ENCODE data around the gene CNOT10.
"Not testable (repeated sequence)": the region's sequence is repeated elsewhere in the genome, so short reads cannot be mapped to it uniquely, and the experiment has no call there.

Gene CNOT10

DNA sequence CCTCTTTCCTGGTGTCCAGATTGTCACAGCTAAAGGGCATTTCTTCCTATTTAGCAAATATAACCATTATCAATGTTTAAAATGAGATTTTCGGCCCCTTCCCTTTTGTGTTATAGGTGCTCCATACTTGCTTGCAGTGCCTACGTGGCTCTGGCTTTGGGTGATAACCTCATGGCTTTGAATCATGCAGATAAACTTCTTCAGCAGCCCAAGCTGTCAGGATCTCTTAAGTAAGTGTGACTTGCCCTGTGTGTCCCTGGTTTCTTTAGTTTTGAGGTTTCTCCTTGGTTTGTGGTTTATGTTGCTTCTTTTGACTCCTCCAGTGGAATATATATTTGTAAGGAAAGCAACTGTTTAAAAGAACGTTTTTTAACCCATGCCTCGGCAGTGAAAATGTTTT, 74.4 kb downstream of the CNOT10 start:
- DNase-seq (ENCODE audit: low read depth) = peak; percentile 14

DNA sequence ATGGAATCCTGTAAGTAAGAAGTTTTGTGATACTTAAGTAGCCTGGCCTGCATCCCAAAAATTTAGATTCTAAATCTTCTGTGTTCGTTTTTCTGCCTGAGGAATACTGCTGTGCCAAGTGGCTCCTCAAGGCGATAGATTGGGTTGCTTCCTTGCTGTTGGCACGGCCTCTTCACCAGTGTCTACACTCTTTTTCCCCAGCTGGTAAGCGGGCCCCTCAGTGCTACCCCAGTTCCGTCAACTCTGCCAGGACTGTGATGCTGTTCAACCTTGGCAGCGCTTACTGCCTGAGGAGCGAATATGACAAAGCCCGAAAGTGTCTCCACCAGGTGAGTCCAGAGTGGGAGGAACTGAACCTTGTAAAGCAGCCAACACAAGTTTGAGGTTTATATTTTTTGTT, 79.5 kb downstream of the CNOT10 start:
- no peak for DNase-seq (ENCODE audit: low read depth)

- DNase-seq (ENCODE audit: low read depth) = no peak
These were observed 93.4 kb downstream of the CNOT10 start for GRCh38 chr3:32778389-32778788.

DNA sequence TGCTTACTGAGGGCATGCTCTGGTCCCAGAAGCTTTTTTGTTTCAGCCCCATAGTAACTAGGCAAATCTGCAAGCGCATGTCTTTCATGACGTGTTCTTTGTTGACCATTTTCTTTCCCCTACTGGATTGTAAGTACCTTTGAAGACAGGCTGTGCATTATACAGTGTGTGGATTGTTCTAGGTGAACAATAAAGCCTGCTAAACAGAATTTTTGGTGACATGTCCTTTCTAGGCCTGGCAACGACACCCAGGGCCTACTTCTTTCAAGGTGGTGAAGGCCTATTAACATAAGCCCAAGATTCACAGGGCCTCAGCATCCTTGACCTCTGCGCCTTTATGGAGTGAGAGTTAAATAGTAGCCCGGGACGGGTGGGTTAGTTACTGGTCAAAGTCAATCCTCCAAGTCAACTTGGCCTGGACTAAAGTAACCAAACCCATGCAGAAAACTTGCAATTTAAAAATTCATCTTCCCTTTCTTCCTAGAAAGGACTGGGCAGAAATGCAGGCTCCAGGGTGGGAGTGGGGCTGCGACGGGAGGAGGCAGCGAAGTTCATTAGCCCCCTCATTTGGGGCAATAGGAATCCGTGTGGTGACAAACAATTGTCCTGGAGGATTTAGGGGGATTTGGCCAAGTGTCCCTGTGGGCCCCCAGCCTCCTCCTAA, 95.2 kb downstream of the CNOT10 start:
- no peak for DNase-seq (ENCODE audit: low read depth)

DNA sequence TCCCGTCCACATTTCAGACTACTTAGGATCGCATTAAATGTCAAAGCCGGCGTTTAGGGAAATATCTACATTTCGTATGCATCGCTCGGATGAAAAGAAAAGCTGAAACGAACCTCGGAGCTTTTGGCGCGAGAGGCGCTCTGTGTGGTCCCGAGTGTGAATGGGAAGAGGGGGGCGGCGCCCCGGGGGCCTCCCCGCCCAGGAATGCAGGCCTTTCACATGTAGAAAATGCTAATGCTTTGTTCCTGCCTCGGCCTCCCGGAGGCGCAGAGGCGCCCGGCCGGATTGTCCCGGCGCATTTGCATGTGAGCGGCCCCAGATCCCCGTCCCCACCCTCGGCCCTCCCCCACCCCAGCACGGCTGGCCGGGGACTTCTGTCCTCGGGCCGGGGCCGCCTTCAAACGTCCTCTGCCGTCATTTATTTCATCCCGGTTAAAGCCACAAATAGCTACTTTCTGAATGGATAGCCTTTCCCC, 95.8 kb downstream of the CNOT10 start:
- peak; percentile 14 for DNase-seq (ENCODE audit: low read depth)

- peak; percentile 54 for DNase-seq (ENCODE audit: low read depth)
These were observed 96.4 kb downstream of the CNOT10 start for GRCh38 chr3:32781211-32781968.

DNA sequence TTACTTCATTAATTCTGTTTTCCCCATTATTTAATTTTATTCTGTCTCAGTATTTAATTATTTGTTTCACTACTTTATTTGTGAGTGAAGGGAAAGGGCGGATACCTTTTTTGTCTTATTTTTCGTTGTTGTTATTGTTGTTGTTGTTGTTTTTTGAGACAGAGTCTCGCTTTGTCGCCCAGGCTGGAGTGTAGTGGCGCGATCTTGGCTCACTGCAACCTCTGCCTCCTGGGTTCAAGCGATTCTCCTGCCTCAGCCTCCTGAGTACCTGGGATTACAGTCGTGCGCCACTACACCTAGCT, 96.9 kb downstream of the CNOT10 start:
- not testable (repeated sequence) for DNase-seq (ENCODE audit: low read depth)

DNA sequence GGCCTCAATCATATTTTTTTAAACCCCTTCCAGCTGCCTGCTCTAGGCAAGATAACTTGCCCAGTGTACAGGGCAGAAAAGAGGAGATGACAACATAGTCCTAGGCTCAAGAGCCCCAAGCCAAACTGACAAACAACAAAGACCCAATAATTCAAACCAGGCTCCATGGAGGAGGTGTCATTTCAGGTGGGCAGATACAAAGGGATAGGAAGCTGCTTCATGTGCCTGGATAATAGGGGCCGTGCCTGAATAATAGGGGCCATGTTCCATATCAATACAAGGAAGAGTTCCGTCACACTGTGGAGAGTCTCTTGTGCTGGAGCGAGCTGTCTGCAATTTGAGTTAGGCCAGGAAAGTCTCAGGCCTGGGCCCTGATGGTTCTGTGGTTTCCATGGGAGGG, 97.4 kb downstream of the CNOT10 start:
- no peak for DNase-seq (ENCODE audit: low read depth)

DNA sequence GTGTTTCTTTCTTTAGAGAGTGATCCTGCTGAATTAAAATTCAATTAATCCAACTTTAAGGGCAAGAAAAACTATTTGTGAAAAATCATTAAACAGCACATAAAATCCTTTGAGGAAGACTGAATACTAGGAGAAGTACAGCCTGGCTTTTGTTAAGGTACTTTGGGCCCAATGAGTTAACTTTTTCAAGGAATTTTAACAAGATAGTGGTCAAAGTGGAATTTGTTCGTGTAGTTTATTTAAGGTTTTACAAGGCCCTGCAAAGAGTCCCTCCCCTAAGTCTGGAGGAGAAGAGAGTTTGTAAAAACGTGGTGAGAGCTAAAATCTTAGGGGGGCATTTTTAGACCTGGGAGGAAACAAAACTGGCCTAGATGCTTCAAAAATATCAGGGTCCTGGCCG, 106.8 kb downstream of the CNOT10 start:
- DNase-seq (ENCODE audit: low read depth) = no peak

DNA sequence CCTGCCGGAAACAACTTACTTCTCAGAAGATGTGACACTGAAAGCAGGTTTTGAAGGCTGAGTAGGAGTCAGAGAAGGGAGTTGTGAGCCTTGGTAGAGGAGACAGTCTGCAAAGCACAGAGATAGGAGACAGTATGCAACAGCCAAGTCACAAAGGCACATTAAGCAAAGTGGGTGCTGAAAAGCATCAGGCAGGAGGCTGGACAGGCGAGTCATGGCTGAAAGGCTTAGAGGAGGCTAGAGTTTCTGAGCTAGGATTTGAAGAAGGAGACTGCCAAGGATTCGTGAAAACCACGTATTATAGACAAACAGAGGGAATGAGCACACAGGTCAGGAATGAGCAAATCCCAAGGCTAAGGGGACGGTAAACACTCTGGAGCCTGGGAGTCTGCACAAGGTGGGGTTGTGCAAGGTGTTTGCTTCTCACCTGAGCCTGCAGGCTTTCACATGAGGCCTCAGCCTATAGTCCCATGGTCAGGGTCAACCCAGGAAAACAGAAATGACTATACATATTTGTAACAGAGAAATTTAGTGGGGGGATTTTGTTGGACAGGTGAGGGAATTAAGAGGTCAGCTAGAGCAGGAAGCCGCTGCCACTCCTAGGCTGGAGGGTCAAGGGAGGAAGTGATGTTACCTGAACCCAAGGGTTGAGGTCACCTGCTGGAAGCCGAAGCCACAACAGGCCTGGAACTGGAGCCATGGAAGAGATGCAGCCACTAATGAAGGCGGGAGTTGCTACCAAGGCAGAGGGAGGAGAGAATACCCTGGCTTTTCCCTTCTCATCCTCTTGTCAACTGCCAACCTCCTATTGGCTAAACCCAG, 109.7 kb downstream of the CNOT10 start:
- peak; percentile 40 for DNase-seq (ENCODE audit: low read depth)

GRCh38 chr3:32796384-32796950, 111.5 kb downstream of the CNOT10 start:
- DNase-seq (ENCODE audit: low read depth) = not testable (repeated sequence)

DNA sequence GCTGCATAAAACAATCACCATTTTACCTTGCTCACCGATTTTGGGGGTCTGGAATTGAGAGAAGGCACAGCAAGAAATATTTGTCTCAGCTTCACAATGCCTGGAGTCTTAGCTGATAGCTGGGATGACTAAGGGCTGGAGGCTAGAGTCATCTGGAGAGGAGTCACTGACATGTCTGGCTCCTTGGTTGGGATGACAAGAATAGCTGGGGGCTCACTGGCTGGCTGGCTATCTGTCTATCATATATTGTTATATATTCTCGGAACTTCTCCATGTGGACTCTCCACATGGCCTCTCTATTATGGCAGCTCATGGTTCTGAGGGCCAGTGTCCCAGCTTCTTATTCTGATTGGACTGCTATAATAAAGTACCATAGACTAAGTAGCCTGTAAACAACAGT, 112.8 kb downstream of the CNOT10 start:
- no peak for DNase-seq (ENCODE audit: low read depth)

DNA sequence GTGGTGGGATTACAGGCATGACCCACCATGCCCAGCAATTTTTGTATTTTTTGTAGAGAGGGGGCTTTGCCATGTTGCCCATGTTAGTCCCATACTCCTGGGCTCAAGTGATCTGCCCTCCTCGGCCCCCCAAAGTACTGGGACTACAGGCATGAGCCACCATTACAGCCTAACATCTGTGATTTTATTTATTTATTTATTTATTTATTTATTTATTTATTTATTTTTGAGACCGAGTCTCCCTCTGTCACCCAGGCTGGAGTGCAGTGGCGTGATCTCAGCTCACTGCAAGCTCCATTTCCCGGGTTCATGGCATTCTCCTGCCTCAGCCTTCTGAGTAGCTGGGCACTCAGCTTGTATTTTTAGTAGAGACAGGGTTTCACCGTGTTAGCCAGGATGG, 116.5 kb downstream of the CNOT10 start:
- DNase-seq (ENCODE audit: low read depth) = not testable (repeated sequence)

GRCh38 chr3:32813180-32813579, 128.2 kb downstream of the CNOT10 start:
- DNase-seq (ENCODE audit: low read depth) = peak; percentile 13

GRCh38 chr3:32814361-32814760, 129.4 kb downstream of the CNOT10 start:
- DNase-seq (ENCODE audit: low read depth) = no peak

DNA sequence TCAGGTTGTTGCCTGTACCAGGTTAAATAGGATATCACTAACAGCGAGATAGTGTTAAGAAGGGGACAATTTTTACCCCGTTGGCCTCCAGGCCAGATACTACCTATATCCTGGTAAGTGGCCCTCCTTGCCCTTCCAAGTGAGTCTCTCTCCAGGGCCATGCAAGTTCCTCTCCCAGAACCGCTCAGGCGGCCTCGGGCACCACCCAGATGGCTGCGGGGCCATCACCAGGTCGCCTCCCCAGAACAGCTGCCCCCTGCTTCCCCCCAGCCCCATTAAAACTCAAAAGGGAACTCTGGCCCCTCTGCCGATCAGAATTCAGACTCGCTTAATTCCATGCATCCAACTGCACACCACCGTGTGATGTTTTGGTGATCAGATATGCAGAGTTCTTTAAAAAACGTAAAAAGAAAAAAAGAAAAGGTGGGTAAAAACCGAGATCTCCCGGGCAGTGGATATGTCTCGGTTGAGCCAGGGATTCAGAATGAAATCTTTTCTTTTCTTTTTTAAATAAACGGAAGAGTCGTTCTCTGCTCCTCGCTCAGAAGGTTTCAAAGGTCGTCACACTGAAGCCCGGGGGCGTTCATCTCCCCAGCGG, 131.0 kb downstream of the CNOT10 start:
- DNase-seq (ENCODE audit: low read depth) = no peak

DNA sequence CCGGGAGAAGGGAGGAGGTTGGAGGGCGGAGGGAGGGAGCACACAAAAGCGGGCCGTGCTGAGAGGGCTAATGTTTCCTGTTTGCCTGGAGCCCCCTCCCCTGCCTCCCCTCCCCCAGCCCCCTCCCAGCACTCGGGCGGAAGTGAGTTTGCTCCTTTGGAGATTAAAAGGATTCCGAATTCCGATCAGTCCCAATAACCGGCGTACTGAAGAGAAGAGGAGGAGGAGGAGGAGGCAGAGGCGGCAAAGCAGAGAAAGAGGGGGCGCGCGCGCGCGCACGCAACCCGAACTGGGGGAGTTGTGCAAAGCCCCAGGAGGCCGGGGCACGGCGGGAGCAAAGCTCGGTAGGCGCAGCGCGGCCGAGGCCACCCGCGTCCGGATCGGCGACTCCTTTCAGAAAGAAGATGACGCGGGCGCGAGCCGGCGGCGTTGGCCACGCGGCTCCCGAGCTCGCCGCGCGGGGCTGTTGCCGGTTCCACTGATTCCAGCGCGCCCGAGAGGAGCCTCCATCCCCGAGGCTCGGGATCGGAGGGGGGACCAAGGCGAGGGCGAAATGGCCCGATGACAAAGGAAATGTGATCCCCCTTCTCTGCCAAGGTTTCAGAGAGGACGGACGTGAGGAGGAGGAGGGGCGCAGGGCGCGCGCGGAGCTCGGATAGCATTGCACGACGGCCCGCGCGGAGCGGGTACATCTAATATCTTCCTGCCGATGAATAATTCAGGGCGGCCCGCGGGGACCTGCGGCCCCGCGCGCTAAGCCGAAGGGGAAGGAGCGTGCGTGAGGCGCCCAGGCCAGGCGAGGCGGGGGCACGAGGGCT, 131.7 kb downstream of the CNOT10 start:
- DNase-seq (ENCODE audit: low read depth) = peak; percentile 3

GRCh38 chr3:32817257-32817557, 132.2 kb downstream of the CNOT10 start:
- DNase-seq (ENCODE audit: low read depth) = no peak

DNA sequence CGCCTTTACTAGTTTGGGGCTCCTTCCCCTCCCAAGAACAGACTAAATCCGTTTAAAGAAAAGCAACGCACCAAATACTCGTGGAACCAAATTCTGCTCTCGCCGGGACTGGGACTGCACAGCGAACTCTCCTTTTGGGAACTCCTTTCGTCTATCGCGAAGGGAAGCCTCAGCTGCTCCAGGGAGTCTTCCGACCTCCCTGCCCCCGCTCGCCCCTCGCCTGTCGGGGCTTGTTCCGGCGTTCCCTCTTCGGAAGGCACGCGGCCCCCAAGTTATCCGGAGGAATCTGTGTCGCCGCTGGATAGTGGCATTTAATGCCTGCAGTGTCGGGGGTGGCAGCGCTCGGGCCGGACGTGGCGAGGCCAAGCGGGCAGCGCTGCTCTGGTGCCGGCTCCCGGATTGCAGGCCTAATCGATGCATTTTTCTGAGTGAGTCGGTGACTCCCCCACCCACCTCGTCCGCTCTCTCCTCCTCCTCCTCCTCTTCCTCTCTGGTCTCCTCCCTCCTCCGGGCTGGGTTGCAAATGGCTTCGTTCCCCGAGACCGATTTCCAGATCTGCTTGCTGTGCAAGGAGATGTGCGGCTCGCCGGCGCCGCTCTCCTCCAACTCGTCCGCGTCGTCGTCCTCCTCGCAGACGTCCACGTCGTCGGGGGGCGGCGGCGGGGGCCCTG, 132.7 kb downstream of the CNOT10 start, which contains the start of gene TRIM71:
TRIM71 (plus strand) TSS at position 440 of the 671 bp plus-strand sequence; CDS start at position 524, 84 bp downstream.
- no peak for DNase-seq (ENCODE audit: low read depth)

DNA sequence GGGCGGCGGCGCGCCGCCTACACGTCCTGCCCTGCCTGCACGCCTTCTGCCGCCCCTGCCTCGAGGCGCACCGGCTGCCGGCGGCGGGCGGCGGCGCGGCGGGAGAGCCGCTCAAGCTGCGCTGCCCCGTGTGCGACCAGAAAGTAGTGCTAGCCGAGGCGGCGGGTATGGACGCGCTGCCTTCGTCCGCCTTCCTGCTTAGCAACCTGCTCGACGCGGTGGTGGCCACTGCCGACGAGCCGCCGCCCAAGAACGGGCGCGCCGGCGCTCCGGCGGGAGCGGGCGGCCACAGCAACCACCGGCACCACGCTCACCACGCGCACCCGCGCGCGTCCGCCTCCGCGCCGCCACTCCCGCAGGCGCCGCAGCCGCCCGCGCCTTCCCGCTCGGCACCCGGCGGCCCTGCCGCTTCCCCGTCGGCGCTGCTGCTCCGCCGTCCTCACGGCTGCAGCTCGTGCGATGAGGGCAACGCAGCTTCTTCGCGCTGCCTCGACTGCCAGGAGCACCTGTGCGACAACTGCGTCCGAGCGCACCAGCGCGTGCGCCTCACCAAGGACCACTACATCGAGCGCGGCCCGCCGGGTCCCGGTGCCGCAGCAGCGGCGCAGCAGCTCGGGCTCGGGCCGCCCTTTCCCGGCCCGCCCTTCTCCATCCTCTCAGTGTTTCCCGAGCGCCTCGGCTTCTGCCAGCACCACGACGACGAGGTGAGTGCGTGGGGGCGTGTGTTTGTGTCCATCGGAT, 133.4 kb downstream of the CNOT10 start:
- DNase-seq (ENCODE audit: low read depth) = no peak

Measured in amniotic epithelial cell (primary cell).